Measurements from ENCODE around the gene DRAM1. TPM values are rescaled to one million over a fixed set of nuclear protein-coding genes. Genes with fewer than 3 reads are reported as not detected.

Gene DRAM1
- total RNA-seq, 1 experiment from 2014 or later: 6.5 TPM

- Histone ChIP-seq H3K18ac (ENCODE audit: insufficient read length, low read depth, low read length) (no peak overlapping the region), H3K27ac (ENCODE audit: insufficient read length, low read depth, low read length) (no peak overlapping the region), H2BK20ac (ENCODE audit: low read depth, low read length, poor library complexity, severe bottlenecking) (no peak overlapping the region), H3K9ac (ENCODE audit: extremely low read depth, insufficient read length, low read length) (no peak overlapping the region), H3K4me1 (ENCODE audit: insufficient read depth, low read length) (no peaks in the 10 kb centered on the region), H3K23ac (ENCODE audit: insufficient read length, low read depth, low read length) (no peak overlapping the region), H3K4ac (ENCODE audit: low read depth, low read length) (no peak overlapping the region), H3K79me1 (ENCODE audit: insufficient read depth, low read depth, low read length, poor library complexity, severe bottlenecking) (no peaks in the 10 kb centered on the region), H2BK12ac (ENCODE audit: insufficient read length, low read depth, low read length) (no peak overlapping the region), H3K56ac (ENCODE audit: insufficient read length, low read depth, low read length) (no peak overlapping the region), H3T11ph (ENCODE audit: low read length) (no peak overlapping the region), H3K9me3 (ENCODE audit: control insufficient read depth, low read depth, low read length) (no peaks in the 10 kb centered on the region), H3K23me2 (ENCODE audit: insufficient read length, low read depth, low read length, poor library complexity, severe bottlenecking) (no peaks in the 10 kb centered on the region), H2AFZ (ENCODE audit: low read length) (no peak overlapping the region), H3K27me3 (ENCODE audit: insufficient read depth, low read length) (no peaks in the 10 kb centered on the region), H3K14ac (ENCODE audit: insufficient read depth, low read length) (no peak overlapping the region), H2BK5ac (ENCODE audit: insufficient read length, low read length) (no peak overlapping the region), H4K5ac (ENCODE audit: insufficient read length, low read depth, low read length) (no peak overlapping the region), H2BK15ac (ENCODE audit: low read depth, low read length) (no peak overlapping the region), H4K91ac (ENCODE audit: insufficient read length, low read depth, low read length) (no peak overlapping the region), H4K8ac (replicated peaks; ENCODE audit: insufficient read length, low read depth, low read length) (no peak overlapping the region), H2AK5ac (ENCODE audit: insufficient read length, low read length) (no peak overlapping the region), H4K20me1 (ENCODE audit: control insufficient read depth, insufficient read depth, insufficient read length) (no peaks in the 10 kb centered on the region), H3K4me2 (ENCODE audit: insufficient read depth, insufficient read length, low read length) (no peak overlapping the region), H3K79me2 (ENCODE audit: insufficient read depth, low read length) (no peaks in the 10 kb centered on the region), H2BK120ac (ENCODE audit: low read depth, low read length, poor library complexity, severe bottlenecking) (no peak overlapping the region)
- Mint-ChIP-seq H3K27me3 (ENCODE audit: low read depth) (no peaks in the 10 kb centered on the region), H3K36me3 (ENCODE audit: insufficient read depth in 1 of 3, low read depth in 3 of 3) (no peaks in the 10 kb centered on the region), H3K4me3 (no peak overlapping the region), H3K9me3 (no peaks in the 10 kb centered on the region), H3K4me1 (peaks cover 0 to 2% of the 10 kb centered on the region in 2 experiments; a peak in 1 of 4 replicates), H3K27ac (no peak overlapping the region)
- no CpG with 5 or more reads among the region's 1 CpG for WGBS (ENCODE audit: extremely low coverage, insufficient read length, low lambda C conversion rate)
- no peak for TF ChIP-seq CTCF (conservative IDR thresholded peaks at IDR 0.05)
- DNase-seq: no peak
These were observed 22.6 kb upstream of the DRAM1 start for GRCh38 chr12:101854747-101855146.
